Kidney glomerular epithelial cell (primary cell): ENCODE data around the gene SPTA1.
A peak's percentile ranks its signal among the peaks of the same experiment; 100 is the strongest.
"Not testable (repeated sequence)": the region's sequence is repeated elsewhere in the genome, so short reads cannot be mapped to it uniquely, and the experiment has no call there.

Experiments
- DNase-seq: peaks from one replicate; lab custom pipeline; 2025; lab: John Stamatoyannopoulos, UW

SPTA1 gene

GRCh38 chr1:158686111-158687009, at the start of gene SPTA1:
TSS of gene SPTA1 (minus strand) at chr1:158686715. CDS start at chr1:158686517, 198 bp downstream.
- DNase-seq = no peak

GRCh38 chr1:158735848-158736247, 49.3 kb upstream of the SPTA1 start:
- no peak for DNase-seq

GRCh38 chr1:158732524-158732923, 46.0 kb upstream of the SPTA1 start:
- DNase-seq = no peak

GRCh38 chr1:158731707-158732106, 45.2 kb upstream of the SPTA1 start:
- no peak for DNase-seq

GRCh38 chr1:158730453-158730852, 43.9 kb upstream of the SPTA1 start:
- no peak for DNase-seq

- no peak for DNase-seq
Observed at GRCh38 chr1:158728510-158729225, 42.2 kb upstream of the SPTA1 start.

- no peak for DNase-seq
Observed at GRCh38 chr1:158724442-158724841, 37.9 kb upstream of the SPTA1 start.

GRCh38 chr1:158720620-158721019, 34.1 kb upstream of the SPTA1 start, which contains the start of gene OR6K3:
TSS of gene OR6K3 (minus strand) at chr1:158720720. CDS start at chr1:158718115, 2,605 bp downstream.
- no peak for DNase-seq

GRCh38 chr1:158719664-158720063, 33.1 kb upstream of the SPTA1 start:
- no peak for DNase-seq

GRCh38 chr1:158717344-158717743, 30.8 kb upstream of the SPTA1 start:
- DNase-seq = no peak

- peak; percentile 34 for DNase-seq
Observed at GRCh38 chr1:158716335-158716734, 29.8 kb upstream of the SPTA1 start.

- DNase-seq = no peak
Observed at GRCh38 chr1:158714754-158715153, 28.2 kb upstream of the SPTA1 start.

GRCh38 chr1:158711098-158711497, 24.6 kb upstream of the SPTA1 start:
- no peak for DNase-seq

- DNase-seq = no peak
Observed at GRCh38 chr1:158706096-158706495, 19.6 kb upstream of the SPTA1 start.

GRCh38 chr1:158700552-158700951, 14.0 kb upstream of the SPTA1 start, which contains the start of gene OR6K2:
TSS of gene OR6K2 (minus strand) at chr1:158700652. CDS start at chr1:158700652, 0 bp downstream.
- no peak for DNase-seq

GRCh38 chr1:158694596-158694995, 8.1 kb upstream of the SPTA1 start:
- DNase-seq = no peak

GRCh38 chr1:158692356-158692755, 5.8 kb upstream of the SPTA1 start:
- no peak for DNase-seq

GRCh38 chr1:158691907-158692306, 5.4 kb upstream of the SPTA1 start:
- no peak for DNase-seq

GRCh38 chr1:158691149-158691548, 4.6 kb upstream of the SPTA1 start:
- DNase-seq = not testable (repeated sequence)

- no peak for DNase-seq
Observed at GRCh38 chr1:158689875-158690274, 3.4 kb upstream of the SPTA1 start.

GRCh38 chr1:158689110-158689509, 2.6 kb upstream of the SPTA1 start:
- DNase-seq = no peak

GRCh38 chr1:158688343-158688742, 1.8 kb upstream of the SPTA1 start:
- DNase-seq = not testable (repeated sequence)

GRCh38 chr1:158687037-158687436, 522 bp upstream of the SPTA1 start:
- no peak for DNase-seq
